Activated T-helper 2 cell treated with anti-CD3 and anti-CD28 coated beads, Interferon-gamma antibody, Interleukin-2, Interleukin-4, amounts not matched to agents 10 μg/mL and 5 μg/mL and 100 μg/mL, durations not matched to agents 14 hours and 24 hours and 36 hours (primary cell): Measurements from ENCODE around the gene POTEG. TPM values are rescaled to one million over a fixed set of nuclear protein-coding genes. Genes with fewer than 3 reads are reported as not detected.
"Not testable (repeated sequence)": the region's sequence is repeated elsewhere in the genome, so short reads cannot be mapped to it uniquely, and the experiment has no call there.

ENCODE experiments used
- DNase-seq: peaks from one replicate; pipeline ENCODE4 v3.0.0; 2021; ENCODE audit warnings: low spot score
- H3K27ac Mint-ChIP-seq: one replicate; pipeline ENCODE4 v1.8.0; 2021; ENCODE audit warnings: mixed read lengths
- H3K27me3 Mint-ChIP-seq: one replicate; pipeline ENCODE4 v1.8.0; 2021; ENCODE audit warnings: low read depth, mixed read lengths
- H3K36me3 Mint-ChIP-seq: one replicate; pipeline ENCODE4 v1.8.0; 2021; ENCODE audit warnings: low read depth, mixed read lengths
- H3K4me1 Mint-ChIP-seq: one replicate; pipeline ENCODE4 v1.8.0; 2021; ENCODE audit warnings: low read depth, mixed read lengths
- H3K4me3 Mint-ChIP-seq: one replicate; pipeline ENCODE4 v1.8.0; 2021; ENCODE audit warnings: low read depth, mild to moderate bottlenecking, moderate library complexity, mixed read lengths
- H3K9me3 Mint-ChIP-seq: one replicate; pipeline ENCODE4 v1.8.0; 2021; ENCODE audit warnings: mixed read lengths
- intact Hi-C: fragments of 100-400 bp; cut with micrococcal nuclease; formaldehyde crosslinking; loops from one replicate; pipeline ENCODE4 v1.15.1; 2023
- total RNA-seq: library from RNA; stranded (reverse); gene quantifications from 2 replicates; pipeline ENCODE4 v1.2.3, GENCODE V29; 2022

The POTEG gene
- total RNA-seq, 1 donor from 2014 or later = not detected

- DNase-seq, H3K36me3 Mint-ChIP-seq: not testable (repeated sequence)
Measured at GRCh38 chr14:19394727-19395126, 39.4 kb downstream of the POTEG start.

GRCh38 chr14:19390230-19390629 lies 43.9 kb downstream of the POTEG start:
- H3K4me3 Mint-ChIP-seq, H3K4me1 Mint-ChIP-seq, H3K9me3 Mint-ChIP-seq, intact Hi-C loops, DNase-seq, H3K36me3 Mint-ChIP-seq, H3K27me3 Mint-ChIP-seq, H3K27ac Mint-ChIP-seq: not testable (repeated sequence)

More at GRCh38 chr14:19394727-19395126, 39.4 kb downstream of the POTEG start:
- H3K27ac Mint-ChIP-seq, intact Hi-C loops, H3K9me3 Mint-ChIP-seq, H3K4me3 Mint-ChIP-seq, H3K27me3 Mint-ChIP-seq, H3K4me1 Mint-ChIP-seq: not testable (repeated sequence)

DNA sequence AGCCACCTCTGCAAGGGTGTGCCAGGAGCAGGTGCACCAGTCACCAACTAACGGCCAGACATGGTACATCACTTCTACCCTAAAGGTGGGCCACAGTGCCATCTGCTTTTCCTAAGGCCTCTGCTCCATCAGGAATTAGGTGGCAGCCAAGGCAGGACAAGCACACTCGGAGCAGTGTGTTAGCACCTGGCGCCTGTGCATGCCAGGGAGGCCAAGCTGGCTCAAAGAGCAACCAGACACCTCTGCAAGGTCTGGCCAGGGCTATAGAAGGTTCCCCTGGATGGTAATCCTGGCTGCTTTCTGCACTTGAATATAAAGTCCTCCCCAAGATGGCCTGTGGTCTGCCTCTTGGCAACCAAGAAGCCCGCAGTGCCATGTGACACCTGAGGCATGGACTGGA lies 45.4 kb downstream of the POTEG start:
- H3K4me3 Mint-ChIP-seq, DNase-seq, intact Hi-C loops, H3K4me1 Mint-ChIP-seq, H3K27ac Mint-ChIP-seq, H3K27me3 Mint-ChIP-seq, H3K36me3 Mint-ChIP-seq, H3K9me3 Mint-ChIP-seq: not testable (repeated sequence)

GRCh38 chr14:19386996-19387395 lies 47.1 kb downstream of the POTEG start:
- H3K9me3 Mint-ChIP-seq, H3K4me3 Mint-ChIP-seq, H3K4me1 Mint-ChIP-seq, DNase-seq, H3K27ac Mint-ChIP-seq, intact Hi-C loops, H3K36me3 Mint-ChIP-seq, H3K27me3 Mint-ChIP-seq: not testable (repeated sequence)

- H3K9me3 Mint-ChIP-seq, DNase-seq, H3K36me3 Mint-ChIP-seq, H3K4me1 Mint-ChIP-seq, intact Hi-C loops, H3K27me3 Mint-ChIP-seq, H3K4me3 Mint-ChIP-seq, H3K27ac Mint-ChIP-seq: not testable (repeated sequence)
Measured at GRCh38 chr14:19386309-19386708, 47.8 kb downstream of the POTEG start.

- DNase-seq, intact Hi-C loops, H3K4me3 Mint-ChIP-seq, H3K9me3 Mint-ChIP-seq, H3K4me1 Mint-ChIP-seq, H3K36me3 Mint-ChIP-seq, H3K27me3 Mint-ChIP-seq, H3K27ac Mint-ChIP-seq: not testable (repeated sequence)
Measured at GRCh38 chr14:19384088-19384781, 49.9 kb downstream of the POTEG start.

GRCh38 chr14:19383008-19383584 lies 51.0 kb downstream of the POTEG start:
- H3K4me1 Mint-ChIP-seq = not testable (repeated sequence)

GRCh38 chr14:19380137-19380536 lies 54.0 kb downstream of the POTEG start:
- H3K4me3 Mint-ChIP-seq, H3K4me1 Mint-ChIP-seq, intact Hi-C loops, H3K36me3 Mint-ChIP-seq, DNase-seq, H3K27ac Mint-ChIP-seq, H3K9me3 Mint-ChIP-seq, H3K27me3 Mint-ChIP-seq: not testable (repeated sequence)

More at GRCh38 chr14:19383008-19383584, 51.0 kb downstream of the POTEG start:
- intact Hi-C loops, H3K9me3 Mint-ChIP-seq, H3K4me3 Mint-ChIP-seq, H3K27ac Mint-ChIP-seq, H3K36me3 Mint-ChIP-seq, H3K27me3 Mint-ChIP-seq, DNase-seq: not testable (repeated sequence)

DNA sequence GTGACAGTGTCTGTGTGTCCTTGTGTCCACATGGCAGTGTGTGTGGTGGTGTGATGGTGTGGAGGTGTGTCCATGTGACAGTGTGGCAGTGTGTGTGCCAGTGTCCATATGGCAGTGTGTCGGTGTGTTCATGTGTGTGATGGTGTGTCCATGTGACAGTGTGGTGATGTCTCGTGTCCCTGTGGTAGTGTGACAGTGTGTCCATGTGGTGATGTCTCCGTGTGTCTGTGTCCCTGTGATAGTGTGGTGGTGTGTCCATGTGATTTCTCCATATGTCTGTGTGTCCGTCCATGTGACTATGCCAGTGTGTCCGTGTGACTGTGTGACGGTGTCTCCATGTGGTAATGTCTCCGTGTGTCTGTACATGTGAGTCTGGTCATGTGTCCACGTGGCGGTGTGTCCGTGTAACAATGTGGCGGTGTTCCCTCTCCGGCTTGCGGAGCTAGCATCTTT lies 59.7 kb downstream of the POTEG start:
- intact Hi-C loops, H3K4me1 Mint-ChIP-seq, H3K36me3 Mint-ChIP-seq, H3K27ac Mint-ChIP-seq, H3K27me3 Mint-ChIP-seq, H3K9me3 Mint-ChIP-seq, DNase-seq, H3K4me3 Mint-ChIP-seq: not testable (repeated sequence)

DNA sequence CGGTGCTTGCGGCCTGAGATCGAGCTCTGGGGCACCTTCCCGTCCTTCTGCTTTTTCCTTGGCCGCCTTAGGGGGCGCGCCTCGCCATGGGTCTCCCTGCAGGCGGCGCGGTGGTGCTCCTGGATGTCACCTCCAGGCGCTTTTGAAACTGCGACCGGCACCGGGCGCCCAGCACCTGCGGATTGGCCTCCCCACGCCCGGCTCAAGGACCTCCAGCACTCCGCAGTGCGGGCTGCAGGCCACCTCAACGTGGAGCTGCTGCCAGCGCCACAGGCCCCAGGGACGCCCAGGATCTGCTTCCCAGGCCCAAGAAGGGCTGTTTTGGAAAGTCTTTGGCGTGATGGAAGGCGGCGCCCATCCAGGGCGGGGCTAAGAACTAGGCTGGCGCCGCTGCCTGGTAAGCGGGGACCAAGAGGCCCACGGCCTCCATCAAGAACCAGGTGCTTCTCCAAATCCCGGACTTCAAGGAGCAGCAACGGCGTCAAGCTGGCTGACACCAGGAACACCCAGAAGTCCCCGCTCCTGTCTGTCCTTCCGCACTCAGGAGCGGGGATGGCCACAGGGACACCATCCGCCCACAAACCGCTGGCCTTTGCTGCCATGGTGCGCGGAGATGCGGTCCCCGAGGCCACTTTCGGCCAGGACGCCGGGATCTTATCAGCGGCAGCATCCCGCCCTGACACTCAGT lies 61.2 kb downstream of the POTEG start:
- H3K9me3 Mint-ChIP-seq, H3K4me1 Mint-ChIP-seq, H3K27me3 Mint-ChIP-seq, H3K27ac Mint-ChIP-seq, intact Hi-C loops, H3K36me3 Mint-ChIP-seq, H3K4me3 Mint-ChIP-seq, DNase-seq: not testable (repeated sequence)

DNA sequence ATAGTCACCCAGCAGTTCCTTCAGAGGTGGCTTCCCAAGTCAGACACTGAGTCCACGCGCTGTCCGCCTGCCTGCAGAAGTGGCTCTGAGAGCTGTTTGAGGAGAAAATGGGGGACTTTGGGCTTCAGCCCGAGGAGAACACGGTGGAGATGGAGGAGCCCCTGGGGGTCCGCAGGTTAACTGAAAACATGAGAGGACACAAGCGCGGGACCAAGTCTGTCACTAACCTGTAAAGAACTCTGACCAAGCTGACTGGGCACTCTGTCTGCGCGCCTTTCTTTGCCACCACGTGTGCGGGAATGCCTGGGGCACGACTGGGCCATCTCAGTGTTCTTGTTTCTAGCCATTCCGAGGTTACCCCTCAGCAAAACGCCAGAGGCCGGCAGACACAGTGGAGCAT lies 62.4 kb downstream of the POTEG start:
- H3K27ac Mint-ChIP-seq, H3K9me3 Mint-ChIP-seq, H3K27me3 Mint-ChIP-seq, H3K4me3 Mint-ChIP-seq, DNase-seq, H3K4me1 Mint-ChIP-seq, H3K36me3 Mint-ChIP-seq, intact Hi-C loops: not testable (repeated sequence)

DNA sequence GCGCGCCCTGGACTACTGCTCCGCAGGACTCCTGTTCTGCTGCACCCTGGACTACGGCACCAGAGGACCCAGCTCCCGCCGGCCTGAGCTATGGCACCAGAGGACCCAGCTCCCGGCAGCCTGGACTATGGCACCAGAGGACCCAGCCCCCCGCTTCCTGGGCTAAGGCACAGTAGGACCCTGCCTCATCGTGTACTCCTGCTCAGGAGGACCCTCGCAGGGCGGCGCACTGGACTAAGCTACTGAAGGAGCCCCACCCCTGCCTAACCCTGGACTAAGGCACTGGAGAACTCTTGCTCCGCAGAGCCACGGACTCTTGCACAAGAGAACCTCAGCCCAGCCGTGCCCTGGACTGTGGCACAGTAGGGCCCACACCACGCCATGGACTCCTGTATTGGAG lies 71.3 kb downstream of the POTEG start:
- H3K4me1 Mint-ChIP-seq, intact Hi-C loops, H3K9me3 Mint-ChIP-seq, H3K36me3 Mint-ChIP-seq, H3K27me3 Mint-ChIP-seq, H3K27ac Mint-ChIP-seq, DNase-seq, H3K4me3 Mint-ChIP-seq: not testable (repeated sequence)

DNA sequence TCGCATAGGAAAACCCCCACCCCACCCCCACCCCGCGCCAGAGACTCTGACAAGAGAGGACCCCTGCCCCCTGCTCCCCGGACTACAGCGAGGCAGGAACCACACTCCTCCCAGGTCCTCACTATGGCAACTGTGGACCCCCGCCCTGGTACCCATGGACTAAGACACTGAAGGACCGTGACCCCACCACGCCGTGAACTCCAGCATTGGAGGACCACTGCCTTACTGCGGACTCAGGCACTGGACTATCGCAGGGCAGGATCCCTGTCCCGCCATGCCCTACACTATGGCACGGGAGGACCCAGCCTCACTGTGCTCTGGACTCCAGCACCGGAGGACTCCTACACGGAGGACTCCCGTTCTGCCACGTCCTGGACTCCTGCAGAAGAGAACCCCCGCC lies 71.8 kb downstream of the POTEG start:
- H3K27ac Mint-ChIP-seq, H3K4me3 Mint-ChIP-seq, H3K4me1 Mint-ChIP-seq, H3K36me3 Mint-ChIP-seq, DNase-seq, intact Hi-C loops, H3K27me3 Mint-ChIP-seq, H3K9me3 Mint-ChIP-seq: not testable (repeated sequence)
